Pancreas (tissue), 10 donors: ENCODE data around the gene BEND5. TPM values are rescaled to one million over a fixed set of nuclear protein-coding genes. Genes with fewer than 3 reads are reported as not detected.

Experiments
- ATAC-seq, 4 donors: fragments of 200-7000 bp; cut with Tn5 transposase; one replicate each; pipeline versions ENCODE4 v1.8.0 to v1.9.1; 2020; ENCODE audit warnings: mild to moderate bottlenecking in 4 of 4, moderate library complexity in 4 of 4
- DNase-seq, 6 donors: peaks; one replicate each; pipeline ENCODE4 v3.0.0-alpha.2; 2020
- FAIRE-seq: peaks from 2 replicates; lab custom pipeline; 2012; peaks lifted over from hg19 to GRCh38; lab: Jason Lieb, UNC
- H3K27ac ChIP-seq, 4 donors: fragments of 200-600 bp; sonication (generic); 1 replicate in 3 of 4; 2 replicates in 1 of 4; pipeline versions ENCODE4 v1.5.0 to v1.8.0; 2020
- H3K27me3 ChIP-seq, 4 donors: fragments of 200-600 bp; one replicate each; pipeline ENCODE4 v1.8.0; 2021
- H3K36me3 ChIP-seq, 3 donors: fragments of 200-600 bp; sonication (generic) in 1 of 3; one replicate each; pipeline versions ENCODE4 v1.5.0 to v1.8.0; 2020 to 2021
- H3K4me1 ChIP-seq, 3 donors: fragments of 200-600 bp; one replicate each; pipeline ENCODE4 v1.8.0; 2021
- H3K4me3 ChIP-seq, 4 donors: fragments of 200-600 bp; sonication (generic) in 2 of 4; one replicate each; pipeline versions ENCODE4 v1.5.0 to v1.8.0; 2020 to 2021
- H3K9me3 ChIP-seq, 4 donors: fragments of 200-600 bp; one replicate each; pipeline ENCODE4 v1.8.0; 2021
- WGBS, 2 donors: extraction: QIAGEN DNeasy Blood & Tissue Kit; methylation state at CpG; one replicate each; pipeline ENCODE4 v1.1.7; 2013; 5-methylcytosine and 5-hydroxymethylcytosine counted together
- intact Hi-C, 3 donors: fragments of 100-400 bp; cut with DNase I; formaldehyde crosslinking; loops; one replicate each; pipeline versions ENCODE4 v1.11.1 to v1.14.2; 2022
- polyA plus RNA-seq, 2 donors: library from polyadenylated mRNA; stranded (reverse); fragments of 200-250 nt; gene quantifications; one replicate each; pipeline ENCODE4 v1.2.3, GENCODE V29; 2013
- total RNA-seq, 6 donors: library from RNA; stranded (reverse); fragmentation: NEBNext Ultra II Directional in 4 of 6; extraction: Animal tissue kit (Norgen Biotek cat#: 25700) in 4 of 6; gene quantifications; one replicate each; pipeline versions ENCODE4 v1.2.1 to v1.2.4, GENCODE V29; 2021 to 2023
- TF ChIP-seq, protein P1 (sequence below), 4 donors: fragments of 200-600 bp; sonication (generic) in 3 of 4; IDR thresholded peaks; one replicate each; pipeline versions ENCODE4 v1.5.0 to v1.8.0; 2021; ENCODE audit warnings: antibody characterized with exemption in 4 of 4
- donor health status: healthy with polysubstance abuse.
- donor health status: DM: no; HTN: no; CAD: no; lungs with moderate emphysema.
- donor health status: DM: no; HTN: no; CAD: no.
- donor health status: control.
- donor health status: control.
- donor health status: Bipolar disorder and iron deficiency.
- donor health status: DM: yes; HTN: yes; CAD: no.
- donor health status: DM: no; HTN: no; CAD: no.
- donor health status: DM: no; HTN: no; CAD: no.
- donor health status: DM: yes; HTN: yes; CAD: no.

The BEND5 gene
- total and polyA plus RNA-seq, 8 donors = 1.8 to 16.2 (median 3.9) TPM

DNA sequence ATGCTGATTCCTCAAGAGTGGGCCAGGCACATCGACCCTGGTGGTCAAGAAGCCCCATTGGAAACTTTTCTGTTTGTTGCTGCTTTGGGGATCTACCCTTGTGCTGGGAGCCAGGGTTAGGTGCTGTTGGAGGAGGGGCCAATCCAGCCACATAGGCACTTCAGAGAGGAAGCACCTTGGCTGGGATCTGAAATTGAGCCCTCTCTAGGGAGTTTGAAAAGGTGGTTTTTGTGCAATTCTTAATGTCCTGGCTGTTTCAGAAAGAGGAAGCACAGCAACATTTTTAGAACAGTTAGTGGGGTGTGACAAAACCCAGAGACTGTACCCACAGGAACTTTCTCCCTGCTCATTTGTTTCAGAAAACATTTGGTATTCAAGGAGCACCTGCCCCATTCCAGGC is 17.2 kb upstream of the BEND5 start:
- Histone ChIP-seq H3K4me3 (no peak overlapping the region), H3K36me3 (no peaks in the 10 kb centered on the region), H3K27ac (no peak overlapping the region), H3K27me3 (no peaks in the 10 kb centered on the region), H3K9me3 (no peaks in the 10 kb centered on the region), H3K4me1 (no peaks in the 10 kb centered on the region)
- FAIRE-seq = no peak
- TF ChIP-seq, protein P1, sequence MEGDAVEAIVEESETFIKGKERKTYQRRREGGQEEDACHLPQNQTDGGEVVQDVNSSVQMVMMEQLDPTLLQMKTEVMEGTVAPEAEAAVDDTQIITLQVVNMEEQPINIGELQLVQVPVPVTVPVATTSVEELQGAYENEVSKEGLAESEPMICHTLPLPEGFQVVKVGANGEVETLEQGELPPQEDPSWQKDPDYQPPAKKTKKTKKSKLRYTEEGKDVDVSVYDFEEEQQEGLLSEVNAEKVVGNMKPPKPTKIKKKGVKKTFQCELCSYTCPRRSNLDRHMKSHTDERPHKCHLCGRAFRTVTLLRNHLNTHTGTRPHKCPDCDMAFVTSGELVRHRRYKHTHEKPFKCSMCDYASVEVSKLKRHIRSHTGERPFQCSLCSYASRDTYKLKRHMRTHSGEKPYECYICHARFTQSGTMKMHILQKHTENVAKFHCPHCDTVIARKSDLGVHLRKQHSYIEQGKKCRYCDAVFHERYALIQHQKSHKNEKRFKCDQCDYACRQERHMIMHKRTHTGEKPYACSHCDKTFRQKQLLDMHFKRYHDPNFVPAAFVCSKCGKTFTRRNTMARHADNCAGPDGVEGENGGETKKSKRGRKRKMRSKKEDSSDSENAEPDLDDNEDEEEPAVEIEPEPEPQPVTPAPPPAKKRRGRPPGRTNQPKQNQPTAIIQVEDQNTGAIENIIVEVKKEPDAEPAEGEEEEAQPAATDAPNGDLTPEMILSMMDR (IDR thresholded peaks at IDR 0.05) = no peak
- intact Hi-C loops = no loop called here
- no peak for DNase-seq
- no peak for ATAC-seq
- WGBS, 2 donors = 52 to 55% methylated on average over 1 of the region's 1 CpG

DNA sequence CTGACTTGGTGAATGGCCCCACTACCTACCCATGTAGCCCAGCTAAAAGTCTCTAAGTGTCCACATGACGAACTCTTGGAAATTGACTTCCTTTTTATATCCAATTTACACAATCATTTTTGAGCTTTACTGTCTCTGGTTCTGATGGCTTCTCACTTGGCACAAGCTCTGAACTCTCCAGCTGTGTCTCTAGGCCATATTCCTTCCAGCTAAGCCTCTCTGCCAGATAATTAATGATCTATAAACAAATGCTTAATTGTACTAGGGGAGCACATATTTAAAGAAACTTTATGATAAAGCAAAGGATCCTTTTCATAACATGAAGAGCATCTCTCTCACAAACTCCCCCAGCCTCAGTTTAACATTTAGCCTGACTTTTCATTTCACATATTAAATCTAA is 16.3 kb upstream of the BEND5 start:
- no peak for DNase-seq
- Histone ChIP-seq H3K4me3 (no peak overlapping the region), H3K36me3 (no peaks in the 10 kb centered on the region), H3K27me3 (no peaks in the 10 kb centered on the region), H3K27ac (no peak overlapping the region), H3K4me1 (no peaks in the 10 kb centered on the region), H3K9me3 (no peaks in the 10 kb centered on the region)
- 71 to 82% methylated on average over 1 of the region's 1 CpG for WGBS, 2 donors
- no peak for ATAC-seq
- intact Hi-C loops = no loop called here
- no peak for FAIRE-seq
- TF ChIP-seq, protein P1 (IDR thresholded peaks at IDR 0.05) = no peak

DNA sequence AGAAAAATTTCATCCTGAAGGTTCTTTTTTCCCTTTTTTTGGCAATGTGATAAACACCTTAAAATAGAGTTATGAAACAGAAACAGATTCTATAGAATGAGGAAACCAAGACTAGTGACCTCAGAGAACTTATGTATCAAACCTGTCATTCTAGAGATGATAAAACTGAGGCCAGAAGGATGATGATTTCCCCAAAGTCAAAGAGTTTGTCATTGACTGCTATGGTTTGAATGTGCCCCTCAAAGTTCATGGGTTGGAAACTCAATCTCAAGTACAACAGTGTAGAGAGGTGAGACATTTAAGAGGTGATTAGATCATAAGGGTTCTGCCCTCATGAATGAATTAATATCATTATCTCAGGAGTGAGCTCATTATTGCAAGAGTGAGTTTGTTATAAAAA is 13.7 kb upstream of the BEND5 start:
- Histone ChIP-seq H3K4me3 (no peak overlapping the region), H3K36me3 (no peaks in the 10 kb centered on the region), H3K27me3 (no peaks in the 10 kb centered on the region), H3K9me3 (no peaks in the 10 kb centered on the region), H3K4me1 (no peaks in the 10 kb centered on the region), H3K27ac (no peak overlapping the region)
- FAIRE-seq (no peak), DNase-seq (no peak), ATAC-seq (no peak)
- TF ChIP-seq, protein P1 (IDR thresholded peaks at IDR 0.05) = no peak
- intact Hi-C loops = no loop called here

DNA sequence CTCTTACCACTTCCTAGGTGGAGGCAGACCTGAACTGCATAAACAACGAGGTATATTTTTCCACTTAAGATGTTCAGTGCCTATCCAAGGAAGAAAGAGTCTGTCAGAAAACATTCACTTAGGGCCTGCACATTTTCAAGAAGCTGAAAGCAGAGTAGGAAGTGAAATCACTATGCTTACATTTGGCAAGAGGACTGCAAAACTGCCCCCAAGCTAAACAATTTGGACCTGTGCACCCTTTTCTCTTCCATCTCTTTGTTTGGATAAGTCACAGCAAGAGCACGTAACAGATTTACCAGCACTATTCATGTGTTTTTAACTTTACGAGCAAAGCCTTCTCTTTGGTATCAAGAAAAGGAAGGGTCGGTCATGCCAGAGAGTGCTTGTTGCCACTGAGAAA is 13.2 kb upstream of the BEND5 start:
- 84 to 88% methylated on average over 4 of the region's 4 CpGs for WGBS, 2 donors
- Histone ChIP-seq H3K27me3 (no peaks in the 10 kb centered on the region), H3K4me1 (no peaks in the 10 kb centered on the region), H3K36me3 (no peaks in the 10 kb centered on the region), H3K4me3 (no peak overlapping the region), H3K27ac (no peak overlapping the region), H3K9me3 (no peaks in the 10 kb centered on the region)
- ATAC-seq = no peak
- TF ChIP-seq, protein P1 (IDR thresholded peaks at IDR 0.05) = no peak
- DNase-seq = no peak
- intact Hi-C loops = no loop called here
- FAIRE-seq = no peak

DNA sequence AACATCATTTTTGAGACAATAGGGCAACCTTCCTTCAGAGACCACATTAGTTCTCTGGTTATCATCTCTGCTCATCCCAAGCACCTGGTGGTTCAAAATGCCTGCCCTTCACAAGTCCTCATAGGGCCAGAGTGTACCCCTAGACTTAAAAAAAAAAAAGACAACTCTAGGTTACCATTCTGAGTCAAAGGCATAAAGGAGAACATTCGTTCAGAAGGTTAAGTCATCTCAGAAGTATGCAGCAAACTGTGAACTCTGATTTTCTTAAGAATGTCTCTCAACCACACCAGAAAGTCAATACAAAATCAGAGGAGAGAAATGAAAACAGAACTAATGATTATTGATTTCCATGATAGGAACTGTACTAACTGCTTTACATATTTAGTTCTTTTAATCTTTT is 9.2 kb upstream of the BEND5 start:
- Histone ChIP-seq H3K4me1 (no peaks in the 10 kb centered on the region), H3K4me3 (no peak overlapping the region), H3K27ac (no peak overlapping the region), H3K36me3 (no peaks in the 10 kb centered on the region), H3K9me3 (no peaks in the 10 kb centered on the region), H3K27me3 (no peaks in the 10 kb centered on the region)
- WGBS, 2 donors = 71 to 82% methylated on average over 1 of the region's 1 CpG
- DNase-seq = no peak
- TF ChIP-seq, protein P1 (IDR thresholded peaks at IDR 0.05) = no peak
- intact Hi-C loops = no loop called here
- ATAC-seq = no peak
- no peak for FAIRE-seq
